ENCODE data around the gene ATP5F1C. TPM values are rescaled to one million over a fixed set of nuclear protein-coding genes. Genes with fewer than 3 reads are reported as not detected.

The ATP5F1C gene
- total and polyA plus RNA-seq, 10 donors, result 158 to 275 (median 187) TPM

GRCh38 chr10:7787150-7787856, 674 bp upstream of the ATP5F1C start:
- intact Hi-C loops (cut with DNase I; ENCODE audit: low total_unique reads), result no loop called here
- WGBS, 5 donors, result 2 to 5% (median 4%) methylated on average over 16 to 26 of the region's 26 CpGs
- H3K27me3 ChIP-seq (replicated peaks in 1 of 7), result no peaks in the 10 kb centered on the region
- H3K36me3 ChIP-seq, result peaks cover 0 to 26% (median 2%) of the 10 kb centered on the region in 6 donors
- DNase-seq, result no peak
- peaks cover 24 to 88% (median 74%) of the 10 kb centered on the region in 6 donors for H3K4me1 ChIP-seq
- no peaks in the 10 kb centered on the region for H3K9me3 ChIP-seq
- peak overlapping the region; percentile 70 to 99 (median 90) for H3K4me3 ChIP-seq
- H3K27ac ChIP-seq, result peak overlapping the region in 7 of 8 donors; percentile 81 to 92 (median 87)
- no peak for TF ChIP-seq POLR2A (IDR thresholded peaks at IDR 0.05)
- TF ChIP-seq CTCF (IDR thresholded peaks at IDR 0.05 in 8 of 11, conservative IDR thresholded peaks at IDR 0.05 in 3 of 11), result no peak
- no peak for TF ChIP-seq POLR2AphosphoS5 (IDR thresholded peaks at IDR 0.05)

GRCh38 chr10:7788639-7789286, 786 bp downstream of the ATP5F1C start:
- H3K27ac ChIP-seq, result peak overlapping the region; percentile 71 to 92 (median 87)
- no peak for DNase-seq
- H3K36me3 ChIP-seq, result peaks cover 0 to 29% (median 4%) of the 10 kb centered on the region in 6 donors
- H3K9me3 ChIP-seq, result no peaks in the 10 kb centered on the region
- no peaks in the 10 kb centered on the region for H3K27me3 ChIP-seq (replicated peaks in 1 of 7)
- intact Hi-C loops (cut with DNase I; ENCODE audit: low total_unique reads), result no loop called here
- 4 to 6% (median 5%) methylated on average over 22 to 25 of the region's 25 CpGs for WGBS, 5 donors
- H3K4me1 ChIP-seq, result peaks cover 25 to 90% (median 83%) of the 10 kb centered on the region in 6 donors
- H3K4me3 ChIP-seq, result peak overlapping the region; percentile 70 to 99 (median 90)
- no peak for TF ChIP-seq POLR2AphosphoS5 (IDR thresholded peaks at IDR 0.05)
- no peak for TF ChIP-seq POLR2A (IDR thresholded peaks at IDR 0.05)
- no peak for TF ChIP-seq CTCF (IDR thresholded peaks at IDR 0.05 in 8 of 11, conservative IDR thresholded peaks at IDR 0.05 in 3 of 11)

GRCh38 chr10:7789390-7789789, 1.4 kb downstream of the ATP5F1C start:
- Histone ChIP-seq H3K4me1 (peaks cover 32 to 90% (median 84%) of the 10 kb centered on the region in 6 donors), H3K9me3 (no peaks in the 10 kb centered on the region), H3K27ac (peak overlapping the region in 1 of 8 donors; percentile 87), H3K36me3 (peaks cover 0 to 24% (median 4%) of the 10 kb centered on the region in 6 donors), H3K27me3 (replicated peaks in 1 of 7) (no peaks in the 10 kb centered on the region), H3K4me3 (peak overlapping the region in 6 of 8 donors; percentile 70 to 99 (median 90))
- DNase-seq, result no peak
- whole genome bisulfite sequencing, 5 donors, result 50 to 61% (median 53%) methylated on average over 3 of the region's 3 CpGs
- intact Hi-C loops (cut with DNase I; ENCODE audit: low total_unique reads), result no loop called here
- TF ChIP-seq POLR2A (IDR thresholded peaks at IDR 0.05) (no peak), CTCF (IDR thresholded peaks at IDR 0.05 in 8 of 11, conservative IDR thresholded peaks at IDR 0.05 in 3 of 11) (no peak), POLR2AphosphoS5 (IDR thresholded peaks at IDR 0.05) (no peak)

- Histone ChIP-seq H3K36me3 (peaks cover 0 to 38% (median 12%) of the 10 kb centered on the region in 6 donors), H3K9me3 (no peaks in the 10 kb centered on the region), H3K27me3 (replicated peaks in 1 of 7) (no peaks in the 10 kb centered on the region), H3K27ac (no peak overlapping the region), H3K4me1 (peaks cover 22 to 83% (median 77%) of the 10 kb centered on the region in 6 donors), H3K4me3 (no peak overlapping the region)
- WGBS, 5 donors, result 78 to 91% (median 83%) methylated on average over 1 of the region's 1 CpG
- TF ChIP-seq POLR2A (IDR thresholded peaks at IDR 0.05) (no peak), CTCF (IDR thresholded peaks at IDR 0.05 in 8 of 11, conservative IDR thresholded peaks at IDR 0.05 in 3 of 11) (no peak), POLR2AphosphoS5 (IDR thresholded peaks at IDR 0.05) (no peak)
- intact Hi-C loops (cut with DNase I; ENCODE audit: low total_unique reads), result no loop called here
- no peak for DNase-seq
Measured at GRCh38 chr10:7792541-7792940, 4.6 kb downstream of the ATP5F1C start.

Measured in spleen (tissue), 11 donors.